GM19239 (cell line): Measurements from ENCODE around the gene TMEM225B.
"Not testable (repeated sequence)": the region's sequence is repeated elsewhere in the genome, so short reads cannot be mapped to it uniquely, and the experiment has no call there.

ENCODE experiments used
- DNase-seq: peaks from one replicate; pipeline ENCODE4 v3.0.0; 2011; ENCODE audit warnings: low spot score; ENCODE audit not compliant: insufficient read length
- FAIRE-seq: peaks from 2 replicates; lab custom pipeline; 2011; peaks lifted over from hg19 to GRCh38; lab: Jason Lieb, UNC

The TMEM225B gene

DNA sequence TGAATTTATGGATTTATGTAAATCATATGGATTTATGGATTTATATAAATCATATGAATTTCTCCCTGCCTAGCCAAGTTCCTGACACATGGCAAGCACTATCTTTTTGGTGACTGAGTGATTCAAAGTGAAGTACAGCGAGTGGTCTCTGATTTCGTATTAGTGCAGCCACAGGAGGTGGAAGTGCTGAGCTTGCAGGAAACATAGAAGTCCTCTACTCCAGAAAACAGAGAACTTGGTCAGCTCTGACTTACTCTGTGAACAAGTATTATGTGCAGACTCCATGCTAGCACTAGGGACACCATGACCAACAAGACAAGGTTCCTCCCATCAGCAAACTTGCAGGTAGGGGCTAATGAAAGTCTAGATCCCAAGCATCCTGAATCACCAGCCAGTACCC, 53.2 kb downstream of the TMEM225B start:
- FAIRE-seq (no peak), DNase-seq (no peak)

DNA sequence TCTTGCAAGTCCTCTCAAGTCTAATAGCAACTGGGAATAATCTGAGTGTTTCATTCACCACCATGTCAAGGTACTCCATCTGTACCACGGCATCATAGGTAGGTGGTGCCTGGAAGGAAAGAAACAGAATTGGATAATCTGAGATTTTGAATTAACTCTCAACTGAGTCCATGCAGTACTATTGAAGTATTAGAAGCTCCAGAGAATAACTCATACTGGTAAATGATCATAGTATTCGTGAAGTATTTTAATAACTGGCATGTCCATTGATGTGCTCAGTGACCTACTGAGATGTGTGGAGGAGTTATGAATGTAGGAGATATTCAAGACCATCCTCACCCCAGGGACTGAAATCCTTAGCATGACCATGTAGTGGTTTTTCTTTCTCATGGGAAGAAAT, 54.6 kb downstream of the TMEM225B start:
- no peak for DNase-seq
- no peak for FAIRE-seq

DNA sequence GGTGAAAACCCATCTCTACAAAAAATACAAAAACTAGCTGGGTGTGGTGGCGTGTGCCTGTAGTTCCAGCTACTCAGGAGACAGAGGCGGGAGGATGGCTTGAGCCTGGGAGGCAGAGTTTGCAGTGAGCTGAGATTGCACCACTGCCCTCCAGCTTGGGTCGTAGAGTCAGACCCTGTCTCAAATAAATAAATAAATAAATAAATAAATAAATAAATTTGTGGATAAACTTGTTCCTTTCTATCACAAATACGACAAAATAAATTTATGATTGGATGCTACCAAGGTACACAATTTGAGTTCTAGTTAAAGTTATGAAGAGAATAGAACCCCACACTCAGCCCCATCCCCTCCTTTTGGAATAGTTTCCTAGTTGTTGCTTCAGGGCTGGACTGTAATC, 55.2 kb downstream of the TMEM225B start:
- FAIRE-seq, DNase-seq: not testable (repeated sequence)

DNA sequence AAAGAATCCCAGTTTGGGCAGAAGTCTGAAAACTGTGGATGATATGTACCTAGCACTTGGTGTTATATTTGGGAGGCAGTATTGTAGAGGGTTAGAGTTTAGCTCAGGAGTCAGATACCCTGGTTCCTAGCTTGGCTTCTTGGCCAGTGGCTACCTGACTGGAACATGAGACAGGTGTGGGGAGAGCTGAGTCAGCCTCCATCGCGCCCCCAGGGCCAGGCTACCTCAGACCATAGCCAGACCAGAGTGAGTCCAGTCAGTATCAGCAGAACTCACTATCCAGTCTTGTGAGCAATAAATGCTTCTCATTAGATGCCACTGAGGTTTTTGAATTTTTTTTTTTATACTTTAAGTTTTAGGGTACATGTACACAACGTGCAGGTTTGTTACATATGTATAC, 55.7 kb downstream of the TMEM225B start:
- DNase-seq (no peak), FAIRE-seq (no peak)

DNA sequence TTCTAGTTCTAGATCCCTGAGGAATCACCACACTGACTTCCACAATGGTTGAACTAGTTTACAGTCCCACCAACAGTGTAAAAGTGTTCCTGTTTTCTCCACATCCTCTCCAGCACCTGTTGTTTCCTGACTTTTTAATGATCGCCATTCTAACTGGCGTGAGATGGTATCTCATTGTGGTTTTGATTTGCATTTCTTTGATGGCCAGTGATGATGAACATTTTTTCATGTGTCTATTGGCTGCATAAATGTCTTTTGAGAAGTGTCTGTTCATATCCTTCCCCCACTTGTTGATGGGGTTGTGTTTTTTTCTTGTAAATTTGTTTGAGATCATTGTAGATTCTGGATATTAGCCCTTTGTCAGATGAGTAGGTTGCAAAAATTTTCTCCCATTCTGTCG, 56.6 kb downstream of the TMEM225B start:
- not testable (repeated sequence) for DNase-seq, FAIRE-seq

DNA sequence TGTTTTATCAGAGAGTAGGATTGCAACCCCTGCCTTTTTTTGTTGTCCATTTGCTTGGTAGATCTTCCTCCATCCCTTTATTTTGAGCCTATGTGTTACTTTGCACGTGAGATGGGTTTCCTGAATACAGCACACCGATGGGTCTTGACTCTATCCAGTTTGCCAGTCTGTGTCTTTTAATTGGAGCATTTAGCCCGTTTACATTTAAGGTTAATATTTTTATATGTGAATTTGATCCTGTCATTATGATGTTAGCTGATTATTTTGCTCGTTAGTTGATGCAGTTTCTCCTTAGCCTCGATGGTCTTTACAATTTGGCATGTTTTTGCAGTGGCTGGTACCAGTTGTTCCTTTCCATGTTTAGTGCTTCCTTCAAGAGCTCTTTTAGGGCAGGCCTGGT, 59.8 kb downstream of the TMEM225B start:
- DNase-seq, FAIRE-seq: not testable (repeated sequence)
